AG09319 (cell line): ENCODE data around the gene GRIFIN.
"Not testable (repeated sequence)": the region's sequence is repeated elsewhere in the genome, so short reads cannot be mapped to it uniquely, and the experiment has no call there.

Experiments
- DNase-seq: peaks from one replicate; pipeline ENCODE4 v3.0.0-alpha.2; 2010; ENCODE audit warnings: low read depth; ENCODE audit errors: extremely low read depth
- TF ChIP-seq, protein P1 (sequence below): IDR thresholded peaks from 2 replicates; pipeline ENCODE4 v1.5.1; 2011; ENCODE audit warnings: low read depth, mild to moderate bottlenecking, inconsistent platforms, low read length, moderate library complexity

GRIFIN gene

DNA sequence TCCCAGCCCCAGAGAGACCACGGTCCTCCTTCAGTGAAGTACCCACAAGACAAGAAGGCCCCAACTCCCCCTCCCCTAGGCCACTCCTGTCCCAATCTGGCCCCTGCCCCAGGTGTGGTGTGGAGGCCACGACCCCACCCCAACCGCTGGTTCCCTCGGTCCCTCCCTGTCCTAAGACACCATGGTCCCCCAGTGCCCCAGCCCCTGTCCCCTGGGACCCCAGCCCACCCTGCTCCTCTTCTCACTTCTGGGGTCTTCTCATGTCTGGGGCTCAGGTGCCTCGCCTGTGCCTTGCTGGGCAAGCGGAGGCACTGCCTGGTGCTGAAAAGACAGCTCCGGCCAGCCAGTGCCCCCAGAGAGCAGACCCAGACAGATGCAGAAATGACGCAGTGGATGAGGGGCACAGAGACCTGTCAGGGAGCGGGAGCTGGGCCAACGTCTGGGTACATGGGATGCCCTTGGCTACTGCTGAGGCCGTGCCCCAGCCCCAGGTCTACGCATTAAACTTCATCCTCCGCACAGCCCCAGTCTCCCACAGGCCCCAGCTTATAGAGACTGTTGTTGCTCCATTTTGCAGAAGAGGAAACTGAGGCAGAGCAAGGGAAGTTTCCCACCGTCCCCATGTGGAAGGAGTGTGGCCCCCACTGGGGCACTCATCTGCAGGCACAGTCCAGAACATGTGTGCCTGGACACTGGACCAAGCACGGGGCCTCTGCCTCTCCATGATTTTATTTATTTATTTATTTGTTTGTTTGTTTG is 14.8 kb downstream of the GRIFIN start:
- no peak for DNase-seq
- TF ChIP-seq, protein P1, sequence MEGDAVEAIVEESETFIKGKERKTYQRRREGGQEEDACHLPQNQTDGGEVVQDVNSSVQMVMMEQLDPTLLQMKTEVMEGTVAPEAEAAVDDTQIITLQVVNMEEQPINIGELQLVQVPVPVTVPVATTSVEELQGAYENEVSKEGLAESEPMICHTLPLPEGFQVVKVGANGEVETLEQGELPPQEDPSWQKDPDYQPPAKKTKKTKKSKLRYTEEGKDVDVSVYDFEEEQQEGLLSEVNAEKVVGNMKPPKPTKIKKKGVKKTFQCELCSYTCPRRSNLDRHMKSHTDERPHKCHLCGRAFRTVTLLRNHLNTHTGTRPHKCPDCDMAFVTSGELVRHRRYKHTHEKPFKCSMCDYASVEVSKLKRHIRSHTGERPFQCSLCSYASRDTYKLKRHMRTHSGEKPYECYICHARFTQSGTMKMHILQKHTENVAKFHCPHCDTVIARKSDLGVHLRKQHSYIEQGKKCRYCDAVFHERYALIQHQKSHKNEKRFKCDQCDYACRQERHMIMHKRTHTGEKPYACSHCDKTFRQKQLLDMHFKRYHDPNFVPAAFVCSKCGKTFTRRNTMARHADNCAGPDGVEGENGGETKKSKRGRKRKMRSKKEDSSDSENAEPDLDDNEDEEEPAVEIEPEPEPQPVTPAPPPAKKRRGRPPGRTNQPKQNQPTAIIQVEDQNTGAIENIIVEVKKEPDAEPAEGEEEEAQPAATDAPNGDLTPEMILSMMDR: no peak

GRCh38 chr7:2460641-2461040 is 15.6 kb downstream of the GRIFIN start:
- no peak for DNase-seq
- TF ChIP-seq, protein P1: no peak

- TF ChIP-seq, protein P1: no peak
- DNase-seq: no peak
Observed at GRCh38 chr7:2460188-2460587, 16.0 kb downstream of the GRIFIN start.

GRCh38 chr7:2459674-2460073 is 16.5 kb downstream of the GRIFIN start:
- TF ChIP-seq, protein P1: no peak
- DNase-seq: no peak

GRCh38 chr7:2453849-2454248 is 22.3 kb downstream of the GRIFIN start:
- not testable (repeated sequence) for DNase-seq

DNA sequence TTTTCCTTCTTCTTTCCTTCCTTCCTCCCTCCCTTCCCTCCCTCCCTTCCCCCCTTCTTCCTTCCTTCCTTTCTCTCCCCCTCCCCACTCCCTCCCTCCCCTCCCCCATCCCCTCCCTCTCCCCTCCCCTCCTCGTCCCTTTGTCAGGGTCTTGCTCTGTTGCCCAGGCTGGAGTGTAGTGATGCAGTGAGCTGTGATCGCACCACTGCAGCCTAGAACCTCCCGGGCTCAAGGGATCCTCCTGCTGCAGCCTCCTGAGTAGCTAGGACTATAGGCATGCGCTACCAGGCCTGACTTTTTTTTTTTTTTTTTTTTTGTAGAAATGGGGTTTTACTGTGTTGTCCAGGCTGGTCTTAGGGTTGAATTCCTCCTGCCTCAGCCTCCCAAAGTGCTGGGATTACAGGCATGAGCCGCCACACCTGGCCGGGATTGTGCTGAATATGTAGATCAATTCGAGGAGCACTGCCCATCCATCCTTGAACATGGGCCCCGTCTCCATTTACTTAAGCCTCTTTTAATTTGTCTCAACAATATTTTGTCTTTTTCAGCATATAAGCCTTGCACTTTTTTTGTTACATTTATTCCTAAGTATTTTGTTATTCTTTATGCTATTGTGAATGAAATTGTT is 23.4 kb downstream of the GRIFIN start:
- TF ChIP-seq, protein P1: no peak
- no peak for DNase-seq

- TF ChIP-seq, protein P1: no peak
- DNase-seq: no peak
Observed at GRCh38 chr7:2452074-2452507, 24.1 kb downstream of the GRIFIN start.
